ENCODE data around the gene CSNK1D. TPM values are rescaled to one million over a fixed set of nuclear protein-coding genes. Genes with fewer than 3 reads are reported as not detected.

The CSNK1D gene
- total RNA-seq, 1 experiment from 2014 or later = 137 TPM

GRCh38 chr17:82302568-82302963, 29.1 kb upstream of the CSNK1D start:
- H2BK20ac ChIP-seq (ENCODE audit: low read depth, low read length, poor library complexity, severe bottlenecking) = no peak overlapping the region
- H4K20me1 ChIP-seq (ENCODE audit: control insufficient read depth, insufficient read depth, insufficient read length) = no peaks in the 10 kb centered on the region
- H2BK15ac ChIP-seq (ENCODE audit: low read depth, low read length) = no peak overlapping the region
- Mint-ChIP-seq H3K4me1 (peaks cover 2 to 8% of the 10 kb centered on the region in 2 experiments; a peak in 2 of 4 replicates), H3K27ac (no peak overlapping the region), H3K4me3 (no peak overlapping the region), H3K36me3 (ENCODE audit: insufficient read depth in 1 of 3, low read depth in 3 of 3) (no peaks in the 10 kb centered on the region), H3K27me3 (ENCODE audit: low read depth) (peaks cover 15% of the 10 kb centered on the region), H3K9me3 (no peaks in the 10 kb centered on the region; a peak in 2 of 5 replicates)
- H3K56ac ChIP-seq (ENCODE audit: insufficient read length, low read depth, low read length) = no peak overlapping the region
- H3K23ac ChIP-seq (ENCODE audit: insufficient read length, low read depth, low read length) = no peak overlapping the region
- WGBS (ENCODE audit: extremely low coverage, insufficient read length, low lambda C conversion rate) = no CpG with 5 or more reads among the region's 15 CpGs
- no peak overlapping the region for H3K9ac ChIP-seq (ENCODE audit: extremely low read depth, insufficient read length, low read length)
- no peaks in the 10 kb centered on the region for H3K79me2 ChIP-seq (ENCODE audit: insufficient read depth, low read length)
- no peak overlapping the region for H4K5ac ChIP-seq (ENCODE audit: insufficient read length, low read depth, low read length)
- no peak overlapping the region for H2AK5ac ChIP-seq (ENCODE audit: insufficient read length, low read length)
- no peaks in the 10 kb centered on the region; the same call in 1 of the 2 replicates for H3K4me1 ChIP-seq (ENCODE audit: insufficient read depth, low read length)
- DNase-seq = no peak
- no peaks in the 10 kb centered on the region for H3K9me3 ChIP-seq (ENCODE audit: control insufficient read depth, low read depth, low read length)
- no peaks in the 10 kb centered on the region for H3K79me1 ChIP-seq (ENCODE audit: insufficient read depth, low read depth, low read length, poor library complexity, severe bottlenecking)
- H3K23me2 ChIP-seq (ENCODE audit: insufficient read length, low read depth, low read length, poor library complexity, severe bottlenecking) = peaks cover 3% of the 10 kb centered on the region
- no peak overlapping the region for H2AFZ ChIP-seq (ENCODE audit: low read length)
- no peak overlapping the region for H3T11ph ChIP-seq (ENCODE audit: low read length)
- H4K8ac ChIP-seq (replicated peaks; ENCODE audit: insufficient read length, low read depth, low read length) = no peak overlapping the region
- no peak overlapping the region for H3K4ac ChIP-seq (ENCODE audit: low read depth, low read length)
- H2BK5ac ChIP-seq (ENCODE audit: insufficient read length, low read length) = no peak overlapping the region
- H3K14ac ChIP-seq (ENCODE audit: insufficient read depth, low read length) = no peak overlapping the region
- no peak overlapping the region for H3K4me2 ChIP-seq (ENCODE audit: insufficient read depth, insufficient read length, low read length)
- no peak overlapping the region for H3K18ac ChIP-seq (ENCODE audit: insufficient read length, low read depth, low read length)
- TF ChIP-seq CTCF (conservative IDR thresholded peaks at IDR 0.05) = no peak
- H2BK120ac ChIP-seq (ENCODE audit: low read depth, low read length, poor library complexity, severe bottlenecking) = no peak overlapping the region
- H4K91ac ChIP-seq (ENCODE audit: insufficient read length, low read depth, low read length) = no peak overlapping the region
- no peak overlapping the region for H2BK12ac ChIP-seq (ENCODE audit: insufficient read length, low read depth, low read length)
- no peaks in the 10 kb centered on the region for H3K27me3 ChIP-seq (ENCODE audit: insufficient read depth, low read length)
- no peak overlapping the region for H3K27ac ChIP-seq (ENCODE audit: insufficient read length, low read depth, low read length)

Measured in H9 (cell line).